HEK293 (cell line): ENCODE data around the gene ITPR2.

Source experiments
- EGR2 ChIP-seq: fragments of 450-650 bp; formaldehyde crosslinking; IDR thresholded peaks from 2 replicates; pipeline ENCODE4 v1.5.1; 2016; ENCODE audit warnings: low read depth, missing biosample characterization, missing genetic modification characterization
- KLF16 ChIP-seq: fragments of 450-650 bp; formaldehyde crosslinking; IDR thresholded peaks from 2 replicates; pipeline ENCODE4 v1.5.1; 2017; ENCODE audit warnings: missing biosample characterization, missing genetic modification characterization
- ZBTB20 ChIP-seq: fragments of 450-650 bp; formaldehyde crosslinking; IDR thresholded peaks from 2 replicates; pipeline ENCODE4 v1.5.1; 2016; ENCODE audit warnings: missing biosample characterization, missing genetic modification characterization
- ZNF132 ChIP-seq: fragments of 450-650 bp; formaldehyde crosslinking; IDR thresholded peaks from 2 replicates; pipeline ENCODE4 v1.5.1; 2017; ENCODE audit warnings: missing biosample characterization, missing genetic modification characterization, borderline replicate concordance
- ZNF214 ChIP-seq: fragments of 450-650 bp; formaldehyde crosslinking; IDR thresholded peaks from 2 replicates; pipeline ENCODE4 v1.5.1; 2017; ENCODE audit warnings: missing biosample characterization, mild to moderate bottlenecking, missing genetic modification characterization, borderline replicate concordance
- ZSCAN30 ChIP-seq: fragments of 450-650 bp; IDR thresholded peaks from 2 replicates; pipeline ENCODE4 v1.5.1; 2018; ENCODE audit warnings: missing biosample characterization, mild to moderate bottlenecking, missing genetic modification characterization, moderate library complexity
- TF ChIP-seq, protein P1 (sequence below): fragments of 450-650 bp; formaldehyde crosslinking; IDR thresholded peaks from 2 replicates; pipeline ENCODE4 v1.5.1; 2016; ENCODE audit warnings: missing biosample characterization, missing genetic modification characterization
- TF ChIP-seq, protein P2 (sequence below): fragments of 450-650 bp; formaldehyde crosslinking; IDR thresholded peaks from 2 replicates; pipeline ENCODE4 v1.5.1; 2016; ENCODE audit warnings: missing biosample characterization, missing genetic modification characterization

- no peak for TF ChIP-seq KLF16 (tag by site-specific recombination)
- TF ChIP-seq ZNF132 (tag by site-specific recombination), result no peak
- TF ChIP-seq, protein P1, sequence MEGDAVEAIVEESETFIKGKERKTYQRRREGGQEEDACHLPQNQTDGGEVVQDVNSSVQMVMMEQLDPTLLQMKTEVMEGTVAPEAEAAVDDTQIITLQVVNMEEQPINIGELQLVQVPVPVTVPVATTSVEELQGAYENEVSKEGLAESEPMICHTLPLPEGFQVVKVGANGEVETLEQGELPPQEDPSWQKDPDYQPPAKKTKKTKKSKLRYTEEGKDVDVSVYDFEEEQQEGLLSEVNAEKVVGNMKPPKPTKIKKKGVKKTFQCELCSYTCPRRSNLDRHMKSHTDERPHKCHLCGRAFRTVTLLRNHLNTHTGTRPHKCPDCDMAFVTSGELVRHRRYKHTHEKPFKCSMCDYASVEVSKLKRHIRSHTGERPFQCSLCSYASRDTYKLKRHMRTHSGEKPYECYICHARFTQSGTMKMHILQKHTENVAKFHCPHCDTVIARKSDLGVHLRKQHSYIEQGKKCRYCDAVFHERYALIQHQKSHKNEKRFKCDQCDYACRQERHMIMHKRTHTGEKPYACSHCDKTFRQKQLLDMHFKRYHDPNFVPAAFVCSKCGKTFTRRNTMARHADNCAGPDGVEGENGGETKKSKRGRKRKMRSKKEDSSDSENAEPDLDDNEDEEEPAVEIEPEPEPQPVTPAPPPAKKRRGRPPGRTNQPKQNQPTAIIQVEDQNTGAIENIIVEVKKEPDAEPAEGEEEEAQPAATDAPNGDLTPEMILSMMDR, result no peak
- no peak for TF ChIP-seq EGR2 (tag by site-specific recombination)
- no peak for TF ChIP-seq ZNF214 (tag by site-specific recombination)
- no peak for TF ChIP-seq ZBTB20 (tag by site-specific recombination)
- TF ChIP-seq, protein P2, sequence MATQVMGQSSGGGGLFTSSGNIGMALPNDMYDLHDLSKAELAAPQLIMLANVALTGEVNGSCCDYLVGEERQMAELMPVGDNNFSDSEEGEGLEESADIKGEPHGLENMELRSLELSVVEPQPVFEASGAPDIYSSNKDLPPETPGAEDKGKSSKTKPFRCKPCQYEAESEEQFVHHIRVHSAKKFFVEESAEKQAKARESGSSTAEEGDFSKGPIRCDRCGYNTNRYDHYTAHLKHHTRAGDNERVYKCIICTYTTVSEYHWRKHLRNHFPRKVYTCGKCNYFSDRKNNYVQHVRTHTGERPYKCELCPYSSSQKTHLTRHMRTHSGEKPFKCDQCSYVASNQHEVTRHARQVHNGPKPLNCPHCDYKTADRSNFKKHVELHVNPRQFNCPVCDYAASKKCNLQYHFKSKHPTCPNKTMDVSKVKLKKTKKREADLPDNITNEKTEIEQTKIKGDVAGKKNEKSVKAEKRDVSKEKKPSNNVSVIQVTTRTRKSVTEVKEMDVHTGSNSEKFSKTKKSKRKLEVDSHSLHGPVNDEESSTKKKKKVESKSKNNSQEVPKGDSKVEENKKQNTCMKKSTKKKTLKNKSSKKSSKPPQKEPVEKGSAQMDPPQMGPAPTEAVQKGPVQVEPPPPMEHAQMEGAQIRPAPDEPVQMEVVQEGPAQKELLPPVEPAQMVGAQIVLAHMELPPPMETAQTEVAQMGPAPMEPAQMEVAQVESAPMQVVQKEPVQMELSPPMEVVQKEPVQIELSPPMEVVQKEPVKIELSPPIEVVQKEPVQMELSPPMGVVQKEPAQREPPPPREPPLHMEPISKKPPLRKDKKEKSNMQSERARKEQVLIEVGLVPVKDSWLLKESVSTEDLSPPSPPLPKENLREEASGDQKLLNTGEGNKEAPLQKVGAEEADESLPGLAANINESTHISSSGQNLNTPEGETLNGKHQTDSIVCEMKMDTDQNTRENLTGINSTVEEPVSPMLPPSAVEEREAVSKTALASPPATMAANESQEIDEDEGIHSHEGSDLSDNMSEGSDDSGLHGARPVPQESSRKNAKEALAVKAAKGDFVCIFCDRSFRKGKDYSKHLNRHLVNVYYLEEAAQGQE (tag by site-specific recombination), result no peak
- no peak for TF ChIP-seq ZSCAN30 (tag by site-specific recombination)
These were observed 298.9 kb downstream of the ITPR2 start for GRCh38 chr12:26534071-26534470.
